Measurements from ENCODE around the gene SLC6A12.

The SLC6A12 gene

DNA sequence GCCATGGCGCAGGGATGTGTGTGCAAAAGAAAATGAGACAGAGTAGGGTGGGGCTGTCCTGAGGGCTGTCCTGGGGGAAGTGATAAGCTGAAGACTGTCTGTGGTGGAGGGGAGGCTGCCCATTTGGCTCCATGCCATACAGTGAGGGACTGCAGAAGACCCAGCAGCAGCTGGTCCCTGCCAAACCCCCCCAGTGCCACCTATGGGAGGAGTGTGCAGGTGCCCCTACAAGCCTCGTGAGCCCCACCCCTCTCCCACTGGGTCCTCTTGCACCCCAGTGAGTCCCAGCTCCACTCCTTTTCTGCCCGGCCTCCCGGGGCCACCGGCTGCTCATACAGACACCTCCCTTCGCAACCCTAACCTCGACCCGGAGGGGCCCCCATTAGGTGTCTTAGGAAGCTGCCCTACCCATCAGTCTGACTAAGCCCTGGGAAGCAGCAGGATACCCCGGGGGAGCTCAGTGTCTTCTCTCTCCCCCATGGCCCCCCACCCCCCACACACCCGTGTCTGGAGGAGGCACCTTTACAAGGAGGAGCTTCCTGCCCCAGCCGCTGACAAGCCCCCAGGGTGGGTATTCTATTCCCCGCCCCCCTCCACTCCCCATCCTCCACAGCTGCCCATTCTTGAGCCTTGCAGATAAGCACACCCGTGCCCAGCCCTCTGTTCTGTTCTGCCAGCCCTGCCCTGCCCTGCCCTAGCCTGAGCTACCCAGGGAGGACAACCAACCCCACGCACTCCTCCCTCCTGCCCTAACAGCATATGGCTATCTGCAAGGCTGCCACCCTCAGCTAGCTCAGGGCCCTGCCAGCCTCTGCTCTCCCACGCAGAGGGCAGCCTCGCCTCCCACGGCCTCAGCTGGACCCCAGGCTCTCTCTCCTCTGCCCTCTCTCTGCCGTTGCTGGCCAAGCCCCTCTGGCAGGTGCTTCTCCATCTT, 41.9 kb downstream of the SLC6A12 start:
- no peak overlapping the region for H3K4me3 ChIP-seq (replicated peaks; ENCODE audit: insufficient read depth, low read length)
- DNase-seq (ENCODE audit: low read depth in 1 of 2, low spot score in 1 of 2): peak in 1 of 2 experiments; percentile 16

DNA sequence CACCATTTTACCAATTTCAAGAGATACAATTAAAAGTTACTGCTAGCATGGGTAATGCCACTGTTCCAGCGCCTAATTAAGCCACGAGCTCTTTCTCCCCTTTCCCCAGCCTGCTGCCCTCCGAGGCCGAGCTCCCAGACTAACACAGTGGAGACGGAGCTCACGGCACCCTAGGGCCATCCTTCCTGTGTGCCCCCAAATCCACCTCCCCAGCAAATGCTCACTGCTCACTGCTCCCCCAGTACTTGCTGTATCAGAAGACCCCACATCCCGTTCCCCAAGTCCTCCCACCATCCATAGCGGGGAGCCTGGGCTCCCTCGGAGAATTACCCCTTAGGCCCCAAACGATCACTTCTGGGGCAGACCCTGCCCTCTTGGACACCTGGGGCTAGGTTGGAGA, 42.7 kb downstream of the SLC6A12 start:
- Histone ChIP-seq H3K4me3 (replicated peaks; ENCODE audit: insufficient read depth, low read length) (no peak overlapping the region), H3K27ac (replicated peaks) (no peak overlapping the region), H3K27me3 (ENCODE audit: insufficient read depth, poor library complexity, severe bottlenecking) (no peaks in the 10 kb centered on the region)
- TF ChIP-seq POLR2AphosphoS5 (IDR thresholded peaks at IDR 0.05; ENCODE audit: low read depth): no peak
- no peak for DNase-seq (ENCODE audit: low read depth in 1 of 2, low spot score in 1 of 2)

More for the DNA sequence above, 41.9 kb downstream of the SLC6A12 start:
- TF ChIP-seq SPI1 (IDR thresholded peaks at IDR 0.05; ENCODE audit: borderline replicate concordance, low read depth) (no peak), GABPA (IDR thresholded peaks at IDR 0.05; ENCODE audit: low read depth) (no peak), POLR2AphosphoS5 (IDR thresholded peaks at IDR 0.05; ENCODE audit: low read depth) (no peak)
- TF ChIP-seq, protein P1, sequence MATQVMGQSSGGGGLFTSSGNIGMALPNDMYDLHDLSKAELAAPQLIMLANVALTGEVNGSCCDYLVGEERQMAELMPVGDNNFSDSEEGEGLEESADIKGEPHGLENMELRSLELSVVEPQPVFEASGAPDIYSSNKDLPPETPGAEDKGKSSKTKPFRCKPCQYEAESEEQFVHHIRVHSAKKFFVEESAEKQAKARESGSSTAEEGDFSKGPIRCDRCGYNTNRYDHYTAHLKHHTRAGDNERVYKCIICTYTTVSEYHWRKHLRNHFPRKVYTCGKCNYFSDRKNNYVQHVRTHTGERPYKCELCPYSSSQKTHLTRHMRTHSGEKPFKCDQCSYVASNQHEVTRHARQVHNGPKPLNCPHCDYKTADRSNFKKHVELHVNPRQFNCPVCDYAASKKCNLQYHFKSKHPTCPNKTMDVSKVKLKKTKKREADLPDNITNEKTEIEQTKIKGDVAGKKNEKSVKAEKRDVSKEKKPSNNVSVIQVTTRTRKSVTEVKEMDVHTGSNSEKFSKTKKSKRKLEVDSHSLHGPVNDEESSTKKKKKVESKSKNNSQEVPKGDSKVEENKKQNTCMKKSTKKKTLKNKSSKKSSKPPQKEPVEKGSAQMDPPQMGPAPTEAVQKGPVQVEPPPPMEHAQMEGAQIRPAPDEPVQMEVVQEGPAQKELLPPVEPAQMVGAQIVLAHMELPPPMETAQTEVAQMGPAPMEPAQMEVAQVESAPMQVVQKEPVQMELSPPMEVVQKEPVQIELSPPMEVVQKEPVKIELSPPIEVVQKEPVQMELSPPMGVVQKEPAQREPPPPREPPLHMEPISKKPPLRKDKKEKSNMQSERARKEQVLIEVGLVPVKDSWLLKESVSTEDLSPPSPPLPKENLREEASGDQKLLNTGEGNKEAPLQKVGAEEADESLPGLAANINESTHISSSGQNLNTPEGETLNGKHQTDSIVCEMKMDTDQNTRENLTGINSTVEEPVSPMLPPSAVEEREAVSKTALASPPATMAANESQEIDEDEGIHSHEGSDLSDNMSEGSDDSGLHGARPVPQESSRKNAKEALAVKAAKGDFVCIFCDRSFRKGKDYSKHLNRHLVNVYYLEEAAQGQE (IDR thresholded peaks at IDR 0.05; ENCODE audit: insufficient replicate concordance, low read depth): no peak
- TF ChIP-seq, protein P2, sequence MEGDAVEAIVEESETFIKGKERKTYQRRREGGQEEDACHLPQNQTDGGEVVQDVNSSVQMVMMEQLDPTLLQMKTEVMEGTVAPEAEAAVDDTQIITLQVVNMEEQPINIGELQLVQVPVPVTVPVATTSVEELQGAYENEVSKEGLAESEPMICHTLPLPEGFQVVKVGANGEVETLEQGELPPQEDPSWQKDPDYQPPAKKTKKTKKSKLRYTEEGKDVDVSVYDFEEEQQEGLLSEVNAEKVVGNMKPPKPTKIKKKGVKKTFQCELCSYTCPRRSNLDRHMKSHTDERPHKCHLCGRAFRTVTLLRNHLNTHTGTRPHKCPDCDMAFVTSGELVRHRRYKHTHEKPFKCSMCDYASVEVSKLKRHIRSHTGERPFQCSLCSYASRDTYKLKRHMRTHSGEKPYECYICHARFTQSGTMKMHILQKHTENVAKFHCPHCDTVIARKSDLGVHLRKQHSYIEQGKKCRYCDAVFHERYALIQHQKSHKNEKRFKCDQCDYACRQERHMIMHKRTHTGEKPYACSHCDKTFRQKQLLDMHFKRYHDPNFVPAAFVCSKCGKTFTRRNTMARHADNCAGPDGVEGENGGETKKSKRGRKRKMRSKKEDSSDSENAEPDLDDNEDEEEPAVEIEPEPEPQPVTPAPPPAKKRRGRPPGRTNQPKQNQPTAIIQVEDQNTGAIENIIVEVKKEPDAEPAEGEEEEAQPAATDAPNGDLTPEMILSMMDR (IDR thresholded peaks at IDR 0.05; ENCODE audit: insufficient read depth, low read length): no peak
- Histone ChIP-seq H3K27ac (replicated peaks) (no peak overlapping the region), H3K27me3 (ENCODE audit: insufficient read depth, poor library complexity, severe bottlenecking) (no peaks in the 10 kb centered on the region)

DNA sequence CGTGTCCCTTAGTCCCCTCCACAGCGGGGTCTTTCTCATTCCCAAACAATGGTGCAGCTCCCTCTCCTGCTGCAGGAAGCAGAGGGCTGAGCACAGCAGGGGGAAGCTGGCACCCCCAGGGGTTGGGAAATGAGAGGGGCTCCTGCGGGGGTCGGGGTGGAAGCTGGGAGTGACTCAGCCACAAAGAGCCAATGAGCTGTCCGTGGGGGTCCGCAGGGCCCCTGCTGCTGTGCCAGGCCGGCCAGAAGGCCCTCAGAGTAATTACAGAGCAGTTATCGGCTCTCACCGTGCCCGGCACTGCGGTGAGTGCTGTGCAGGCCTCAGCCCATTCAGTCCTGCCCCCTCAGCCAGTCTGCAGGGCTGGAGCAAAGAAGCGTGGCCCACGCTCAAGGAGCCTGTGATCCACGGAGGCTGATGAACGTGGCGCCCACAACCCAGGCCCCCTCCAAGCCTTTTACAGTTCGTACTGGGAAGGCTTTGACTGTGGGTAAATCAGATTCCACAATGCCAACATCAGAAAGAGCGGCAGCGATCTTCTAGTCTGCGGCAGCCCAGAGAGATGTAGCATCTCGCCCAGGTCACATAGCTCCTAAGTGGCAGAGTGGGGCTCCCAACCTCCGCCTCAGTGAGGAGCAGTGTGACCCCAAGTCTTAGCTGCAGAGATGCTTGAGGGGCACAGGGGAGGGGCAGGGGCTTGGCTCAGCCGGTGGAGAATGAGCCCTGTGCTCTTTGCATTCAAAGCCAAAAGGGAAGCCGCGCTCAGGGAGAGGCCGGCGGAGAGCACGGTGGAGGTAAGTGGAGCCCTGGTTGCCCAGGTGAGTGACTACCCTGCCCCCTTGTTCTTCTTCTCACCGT, 43.4 kb downstream of the SLC6A12 start:
- H3K4me3 ChIP-seq (replicated peaks; ENCODE audit: insufficient read depth, low read length): no peak overlapping the region
- TF ChIP-seq, protein P1 (IDR thresholded peaks at IDR 0.05; ENCODE audit: insufficient replicate concordance, low read depth): no peak
- TF ChIP-seq POLR2AphosphoS5 (IDR thresholded peaks at IDR 0.05; ENCODE audit: low read depth) (no peak), GABPA (IDR thresholded peaks at IDR 0.05; ENCODE audit: low read depth) (no peak), SPI1 (IDR thresholded peaks at IDR 0.05; ENCODE audit: borderline replicate concordance, low read depth) (no peak)
- TF ChIP-seq, protein P2 (IDR thresholded peaks at IDR 0.05; ENCODE audit: insufficient read depth, low read length): no peak
- no peak overlapping the region for H3K27ac ChIP-seq (replicated peaks)
- no peak for DNase-seq (ENCODE audit: low read depth in 1 of 2, low spot score in 1 of 2)
- no peaks in the 10 kb centered on the region for H3K27me3 ChIP-seq (ENCODE audit: insufficient read depth, poor library complexity, severe bottlenecking)

Measured in HL-60 (cell line).